Testis (tissue), 2 donors: ENCODE measurements around the gene CPVL.

Source experiments
- CTCF ChIP-seq, 3 experiments: fragments of 450-650 bp in 2 of 3; fragments of 200-600 bp in 1 of 3; sonication (generic) in 1 of 3; IDR thresholded peaks; one replicate each; pipeline ENCODE4 v1.5.1; 2016 to 2019; ENCODE audit warnings: antibody characterized with exemption in 3 of 3, mild to moderate bottlenecking in 2 of 3, moderate library complexity in 1 of 3
- POLR2A ChIP-seq: fragments of 450-650 bp; IDR thresholded peaks from one replicate; pipeline ENCODE4 v1.6.1; 2017; ENCODE audit warnings: antibody characterized with exemption, mild to moderate bottlenecking, moderate library complexity

GRCh38 chr7:29158795-29159423, 12.6 kb upstream of the CPVL start:
- no peak for TF ChIP-seq CTCF (IDR thresholded peaks at IDR 0.05)
- TF ChIP-seq POLR2A, result no peak
